Fibroblast of lung (primary cell): ENCODE measurements around the gene NANS. TPM values are rescaled to one million over a fixed set of nuclear protein-coding genes. Genes with fewer than 3 reads are reported as not detected.
"Not testable (repeated sequence)": the region's sequence is repeated elsewhere in the genome, so short reads cannot be mapped to it uniquely, and the experiment has no call there.

Experiments
- DNase-seq, 2 donors: peaks; one replicate each; pipeline versions ENCODE4 v3.0.0 to v3.0.0-alpha.2; 2010; ENCODE audit warnings: low read depth in 2 of 2
- H2AFZ ChIP-seq: 2 replicates; pipeline ENCODE4 v1.5.1; 2012; ENCODE audit warnings: low read length, control low read depth, inconsistent platforms
- H3K27ac ChIP-seq: 2 replicates; pipeline ENCODE4 v1.5.1; 2011; ENCODE audit warnings: low read length, control low read depth; ENCODE audit not compliant: insufficient read depth
- H3K27me3 ChIP-seq: 2 replicates; pipeline ENCODE4 v1.5.1; 2011; ENCODE audit warnings: mild to moderate bottlenecking, low read length; ENCODE audit not compliant: control insufficient read depth, insufficient read depth
- H3K36me3 ChIP-seq: 2 replicates; pipeline ENCODE4 v1.5.1; 2011; ENCODE audit warnings: low read length; ENCODE audit not compliant: control insufficient read depth, insufficient read depth
- H3K4me1 ChIP-seq: 2 replicates; pipeline ENCODE4 v1.5.1; 2011; ENCODE audit warnings: low read length; ENCODE audit not compliant: control insufficient read depth, insufficient read depth; ENCODE audit errors: extremely low read depth
- H3K4me2 ChIP-seq: 2 replicates; pipeline ENCODE4 v1.5.1; 2011; ENCODE audit warnings: low read length, control low read depth; ENCODE audit not compliant: insufficient read depth; ENCODE audit errors: extremely low read depth
- H3K4me3 ChIP-seq, 4 experiments: fragments of 200-600 bp in 1 of 4; sonication (generic) in 1 of 4; replicated peaks in 1 of 4; 2 replicates each; pipeline ENCODE4 v1.5.1; 2011 to 2016; ENCODE audit warnings: low read length in 4 of 4, low read depth in 3 of 4, mild to moderate bottlenecking in 3 of 4, control low read depth in 2 of 4, inconsistent platforms in 1 of 4, mixed read lengths in 1 of 4; ENCODE audit not compliant: insufficient read depth in 1 of 4; ENCODE audit errors: control extremely low read depth in 1 of 4
- H3K79me2 ChIP-seq: 2 replicates; pipeline ENCODE4 v1.5.1; 2012; ENCODE audit warnings: mild to moderate bottlenecking, low read length, inconsistent platforms; ENCODE audit not compliant: control insufficient read depth, insufficient read depth
- H3K9ac ChIP-seq: 2 replicates; pipeline ENCODE4 v1.5.1; 2011; ENCODE audit warnings: mild to moderate bottlenecking, low read length, control low read depth; ENCODE audit not compliant: insufficient read depth
- H3K9me3 ChIP-seq: 2 replicates; pipeline ENCODE4 v1.5.1; 2012; ENCODE audit warnings: low read depth, low read length; ENCODE audit not compliant: control insufficient read depth, insufficient read depth
- H4K20me1 ChIP-seq: 2 replicates; pipeline ENCODE4 v1.5.1; 2011; ENCODE audit warnings: low read length; ENCODE audit not compliant: control insufficient read depth, insufficient read depth; ENCODE audit errors: extremely low read depth
- CTCF ChIP-seq, 2 donors: IDR thresholded peaks in 1 of 2; conservative IDR thresholded peaks in 1 of 2; 1 replicate in 1 of 2; 2 replicates in 1 of 2; pipeline ENCODE4 v1.5.1; 2011 to 2012; ENCODE audit warnings: low read length in 2 of 2, control low read depth in 1 of 2, inconsistent platforms in 1 of 2, low read depth in 1 of 2, mild to moderate bottlenecking in 1 of 2
- EZH2 ChIP-seq: IDR thresholded peaks from 2 replicates; pipeline ENCODE4 v1.5.1; 2012; ENCODE audit warnings: low read length, control low read depth, mild to moderate bottlenecking; ENCODE audit errors: missing control alignments
- polyA plus RNA-seq, 2 donors: library from polyadenylated mRNA; depleted of rRNA in 1 of 2; stranded (reverse) in 1 of 2; unstranded in 1 of 2; fragments of >200 nt; gene quantifications; 2 replicates each; pipeline ENCODE4 v1.2.1, GENCODE V29; 2011 to 2012; ENCODE audit warnings: missing spikeins in 1 of 2
- total RNA-seq: library from RNA; depleted of rRNA; stranded (reverse); fragments of >200 nt; gene quantifications from 2 replicates; pipeline ENCODE4 v1.2.1, GENCODE V29; 2014

Gene NANS
- total and polyA plus RNA-seq, 2 donors (not counting 1 experiment from before 2014, with no cell fraction given), result 83.9 to 105 TPM

- no peaks in the 10 kb centered on the region for H3K4me1 ChIP-seq
- H4K20me1 ChIP-seq, result no peaks in the 10 kb centered on the region
- H3K9ac ChIP-seq, result no peak overlapping the region
- no peaks in the 10 kb centered on the region for H3K9me3 ChIP-seq
- H3K36me3 ChIP-seq, result no peaks in the 10 kb centered on the region
- TF ChIP-seq EZH2 (no peak), CTCF (conservative IDR thresholded peaks at IDR 0.05 in 1 of 2, IDR thresholded peaks at IDR 0.05 in 1 of 2; ENCODE audit: low read depth in 1 of 2, low read length in 2 of 2) (no peak)
- H2AFZ ChIP-seq, result no peak overlapping the region
- no peak overlapping the region for H3K27ac ChIP-seq
- no peak overlapping the region for H3K4me2 ChIP-seq
- H3K27me3 ChIP-seq, result peaks cover 15% of the 10 kb centered on the region
- no peak overlapping the region for H3K4me3 ChIP-seq
- no peaks in the 10 kb centered on the region for H3K79me2 ChIP-seq
- no peak for DNase-seq
Measured at GRCh38 chr9:98129451-98129881, 72.9 kb downstream of the NANS start.

DNA sequence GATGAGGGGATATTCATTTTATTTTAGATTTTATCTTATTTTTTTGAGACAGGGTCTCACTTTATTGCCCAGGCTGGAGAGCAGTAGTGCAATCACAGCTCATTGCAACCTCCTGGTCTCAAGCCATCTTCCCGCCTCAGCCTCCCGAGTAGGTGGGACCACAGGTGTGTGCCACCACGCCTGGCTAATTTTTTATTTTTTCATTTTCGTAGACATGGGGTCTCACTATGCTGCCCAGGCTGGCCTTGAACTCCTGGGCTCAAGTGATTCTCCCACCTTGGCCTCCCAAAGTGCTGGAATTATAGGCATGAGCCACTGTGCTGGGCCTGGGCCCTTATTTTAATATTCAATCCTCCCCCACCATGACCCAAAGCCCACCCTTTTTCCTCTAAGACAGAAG, 73.5 kb downstream of the NANS start:
- not testable (repeated sequence) for H3K9me3 ChIP-seq, DNase-seq, H3K4me1 ChIP-seq, H3K4me2 ChIP-seq, H2AFZ ChIP-seq, H3K9ac ChIP-seq, H3K4me3 ChIP-seq, H3K79me2 ChIP-seq, H4K20me1 ChIP-seq, H3K27ac ChIP-seq, H3K36me3 ChIP-seq
- peaks cover 15% of the 10 kb centered on the region for H3K27me3 ChIP-seq

DNA sequence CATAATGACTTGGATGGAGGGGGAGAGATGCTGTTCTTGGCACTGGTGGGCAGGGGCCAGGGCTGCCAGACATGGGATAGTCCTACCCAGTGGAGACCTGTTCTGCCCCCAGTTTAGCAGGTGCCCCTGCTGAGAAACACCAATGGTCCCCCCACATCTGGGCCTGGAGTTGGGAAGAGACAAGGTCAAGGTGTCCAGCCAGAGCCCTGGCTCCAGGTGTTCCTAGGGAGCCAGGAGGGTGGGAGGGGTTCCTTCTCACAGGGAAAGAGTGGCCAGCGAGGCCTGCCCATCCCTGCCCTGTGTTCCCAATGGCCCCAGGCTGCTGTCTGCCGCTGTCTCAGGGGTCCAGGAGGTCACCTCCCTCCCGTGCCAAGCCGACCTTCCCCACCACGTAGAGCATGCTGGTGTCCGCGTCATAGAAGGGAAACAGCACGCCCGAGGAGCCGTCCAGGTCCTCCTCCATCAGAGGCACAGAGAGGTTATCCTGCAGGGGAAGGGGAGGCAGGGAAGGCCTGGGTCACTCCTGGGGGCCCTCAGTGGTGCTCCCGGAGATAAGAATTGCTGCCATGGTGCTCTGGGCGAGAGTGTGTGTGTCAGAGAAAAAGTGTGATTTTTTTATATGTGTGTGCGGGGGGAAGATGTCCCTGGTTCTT, 74.2 kb downstream of the NANS start:
- H3K4me3 ChIP-seq, result no peak overlapping the region
- peaks cover 15% of the 10 kb centered on the region for H3K27me3 ChIP-seq
- H3K79me2 ChIP-seq, result no peaks in the 10 kb centered on the region
- no peak overlapping the region for H3K4me2 ChIP-seq
- no peak overlapping the region for H3K9ac ChIP-seq
- H2AFZ ChIP-seq, result no peak overlapping the region
- TF ChIP-seq EZH2, result no peak
- TF ChIP-seq CTCF (conservative IDR thresholded peaks at IDR 0.05 in 1 of 2, IDR thresholded peaks at IDR 0.05 in 1 of 2; ENCODE audit: low read depth in 1 of 2, low read length in 2 of 2), result no peak
- no peaks in the 10 kb centered on the region for H3K36me3 ChIP-seq
- H3K9me3 ChIP-seq, result no peaks in the 10 kb centered on the region
- H3K27ac ChIP-seq, result no peak overlapping the region
- H3K4me1 ChIP-seq, result no peaks in the 10 kb centered on the region
- no peak for DNase-seq
- no peaks in the 10 kb centered on the region for H4K20me1 ChIP-seq
